ENCODE measurements around the gene AGAP1. TPM values are rescaled to one million over a fixed set of nuclear protein-coding genes. Genes with fewer than 3 reads are reported as not detected.

The AGAP1 gene
- 33.7 and 42.0 TPM in 2 replicates for total RNA-seq

DNA sequence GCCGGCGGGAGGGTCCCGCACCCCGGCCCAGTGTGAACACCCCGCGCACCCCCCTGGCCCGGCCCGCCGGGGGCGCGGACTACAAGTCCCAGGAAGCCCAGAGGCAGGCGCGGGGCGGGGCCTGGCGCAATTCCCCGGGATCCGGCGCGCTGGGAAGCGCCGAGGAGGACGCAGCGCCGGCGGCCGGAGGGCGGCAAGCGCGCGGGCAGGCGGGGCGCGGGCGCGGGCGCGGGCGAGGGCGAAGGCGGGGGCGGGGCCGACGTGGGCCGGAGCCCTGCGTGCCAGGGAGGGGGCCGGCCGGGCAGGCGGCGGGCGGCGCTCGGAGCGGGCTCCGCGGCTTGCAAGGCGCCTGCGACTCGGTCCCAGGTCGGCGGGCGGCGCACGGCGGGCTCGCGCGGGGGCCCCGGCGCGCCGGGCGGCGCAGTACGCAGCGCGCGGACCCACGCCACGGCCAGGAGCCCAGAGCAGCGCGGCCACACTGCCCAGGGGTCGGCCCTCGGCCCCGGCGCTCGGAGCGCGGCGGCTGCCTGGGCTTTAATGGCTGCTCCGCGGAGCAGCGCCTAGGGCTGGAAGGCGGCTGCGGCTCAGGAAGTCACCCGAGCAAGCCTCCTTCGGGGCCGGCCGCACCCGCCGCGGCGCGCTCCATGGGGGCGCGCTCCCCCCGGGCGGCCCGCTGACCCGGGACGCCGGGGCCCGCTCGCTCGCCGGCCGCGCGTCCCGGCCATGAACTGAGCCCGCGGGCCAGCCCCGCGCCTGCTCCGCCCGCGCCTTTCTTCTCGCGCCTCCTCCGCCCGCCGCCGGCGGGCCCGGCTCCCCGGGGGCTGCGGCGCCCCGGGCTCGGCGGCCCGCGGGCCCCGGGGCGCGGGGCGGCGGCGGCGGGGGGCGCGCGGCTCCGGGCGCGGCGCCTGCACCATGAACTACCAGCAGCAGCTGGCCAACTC lies at the start of gene AGAP1:
Gene AGAP1, plus strand, starts transcription at position 269 of the 941 bp plus-strand sequence.
- Histone ChIP-seq H3K36me3 (ENCODE audit: control insufficient read depth, insufficient read depth, low read length) (no peaks in the 10 kb centered on the region), H3K4me3 (ENCODE audit: low read depth, low read length) (peak within 1 kb of the TSS; percentile 72), H3K27me3 (ENCODE audit: control insufficient read depth, insufficient read depth, low read length) (no peaks in the 10 kb centered on the region)
- TF ChIP-seq, protein P1, sequence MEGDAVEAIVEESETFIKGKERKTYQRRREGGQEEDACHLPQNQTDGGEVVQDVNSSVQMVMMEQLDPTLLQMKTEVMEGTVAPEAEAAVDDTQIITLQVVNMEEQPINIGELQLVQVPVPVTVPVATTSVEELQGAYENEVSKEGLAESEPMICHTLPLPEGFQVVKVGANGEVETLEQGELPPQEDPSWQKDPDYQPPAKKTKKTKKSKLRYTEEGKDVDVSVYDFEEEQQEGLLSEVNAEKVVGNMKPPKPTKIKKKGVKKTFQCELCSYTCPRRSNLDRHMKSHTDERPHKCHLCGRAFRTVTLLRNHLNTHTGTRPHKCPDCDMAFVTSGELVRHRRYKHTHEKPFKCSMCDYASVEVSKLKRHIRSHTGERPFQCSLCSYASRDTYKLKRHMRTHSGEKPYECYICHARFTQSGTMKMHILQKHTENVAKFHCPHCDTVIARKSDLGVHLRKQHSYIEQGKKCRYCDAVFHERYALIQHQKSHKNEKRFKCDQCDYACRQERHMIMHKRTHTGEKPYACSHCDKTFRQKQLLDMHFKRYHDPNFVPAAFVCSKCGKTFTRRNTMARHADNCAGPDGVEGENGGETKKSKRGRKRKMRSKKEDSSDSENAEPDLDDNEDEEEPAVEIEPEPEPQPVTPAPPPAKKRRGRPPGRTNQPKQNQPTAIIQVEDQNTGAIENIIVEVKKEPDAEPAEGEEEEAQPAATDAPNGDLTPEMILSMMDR (IDR thresholded peaks at IDR 0.05; ENCODE audit: insufficient read depth, low read length, poor library complexity, severe bottlenecking): no peak
- no peak for DNase-seq (ENCODE audit: low read depth)

DNA sequence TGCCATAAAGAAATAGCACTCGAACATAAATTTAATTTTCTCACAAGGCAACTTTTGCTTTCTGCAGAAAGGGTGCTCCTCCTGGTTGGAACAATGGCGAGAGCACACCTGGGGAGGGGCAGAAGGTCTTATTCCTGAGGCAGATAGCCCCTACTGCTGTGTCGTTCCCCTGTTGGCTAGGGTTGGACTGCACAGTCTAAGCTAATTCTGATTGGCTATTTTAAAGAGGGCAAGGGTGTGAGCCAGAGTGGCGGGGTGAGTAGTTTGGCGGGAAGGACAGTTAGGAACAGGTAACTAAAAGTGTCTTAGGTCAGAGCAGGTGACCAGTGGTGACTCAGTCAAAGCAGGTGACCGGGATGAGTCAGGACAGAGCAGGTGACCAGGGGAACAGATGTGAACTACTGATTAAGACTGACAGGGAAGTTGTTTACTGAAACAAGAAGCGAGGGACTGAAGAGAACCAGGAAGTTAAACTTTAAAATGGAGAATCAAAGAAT lies 49.7 kb upstream of the AGAP1 start:
- DNase-seq (ENCODE audit: low read depth): no peak
- H3K4me3 ChIP-seq (ENCODE audit: low read depth, low read length): no peak overlapping the region
- no peaks in the 10 kb centered on the region for H3K36me3 ChIP-seq (ENCODE audit: control insufficient read depth, insufficient read depth, low read length)
- H3K27me3 ChIP-seq (ENCODE audit: control insufficient read depth, insufficient read depth, low read length): peaks cover 3% of the 10 kb centered on the region
- TF ChIP-seq, protein P1 (IDR thresholded peaks at IDR 0.05; ENCODE audit: insufficient read depth, low read length, poor library complexity, severe bottlenecking): no peak

DNA sequence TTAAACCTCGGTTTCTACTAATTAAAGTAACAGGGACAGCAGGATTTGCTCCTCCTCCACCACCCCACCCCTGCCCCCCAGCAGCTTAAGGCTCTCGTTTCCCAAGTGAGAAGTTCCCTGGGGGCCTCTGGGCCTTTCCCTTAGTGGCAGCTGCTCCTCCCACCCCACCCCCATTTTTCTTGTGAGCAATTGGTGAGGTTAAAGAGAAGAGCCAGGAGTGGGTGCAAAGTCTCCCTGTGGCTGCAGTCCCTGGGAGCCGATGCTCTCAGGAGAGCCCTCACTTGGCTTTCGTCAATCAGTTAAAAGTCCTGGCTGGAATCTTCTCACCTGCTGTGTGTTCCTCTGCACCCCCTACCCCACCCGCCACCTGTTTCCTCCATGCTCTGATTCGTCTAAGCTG lies 48.7 kb upstream of the AGAP1 start:
- TF ChIP-seq, protein P1 (IDR thresholded peaks at IDR 0.05; ENCODE audit: insufficient read depth, low read length, poor library complexity, severe bottlenecking): no peak
- no peak overlapping the region for H3K4me3 ChIP-seq (ENCODE audit: low read depth, low read length)
- H3K27me3 ChIP-seq (ENCODE audit: control insufficient read depth, insufficient read depth, low read length): no peaks in the 10 kb centered on the region
- H3K36me3 ChIP-seq (ENCODE audit: control insufficient read depth, insufficient read depth, low read length): no peaks in the 10 kb centered on the region
- no peak for DNase-seq (ENCODE audit: low read depth)

DNA sequence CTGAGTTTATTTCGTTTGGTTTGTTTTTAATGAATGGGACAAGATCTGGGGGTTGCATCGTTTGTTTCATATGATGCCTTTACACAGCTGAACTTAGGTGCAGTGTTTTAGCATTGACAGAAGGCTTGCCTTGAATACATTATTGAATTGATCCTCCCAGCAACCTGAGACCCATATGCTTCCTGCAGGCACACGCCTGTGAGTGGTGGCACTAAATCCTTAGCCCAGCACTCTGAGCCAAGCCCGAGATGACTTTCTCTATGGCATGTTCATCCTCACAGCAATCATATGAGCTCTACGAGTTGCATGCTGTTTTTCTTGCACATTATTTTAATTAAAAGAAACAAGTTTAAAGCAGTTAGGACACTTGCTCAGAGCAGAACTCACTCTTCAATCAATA lies 47.8 kb upstream of the AGAP1 start:
- DNase-seq (ENCODE audit: low read depth): no peak

DNA sequence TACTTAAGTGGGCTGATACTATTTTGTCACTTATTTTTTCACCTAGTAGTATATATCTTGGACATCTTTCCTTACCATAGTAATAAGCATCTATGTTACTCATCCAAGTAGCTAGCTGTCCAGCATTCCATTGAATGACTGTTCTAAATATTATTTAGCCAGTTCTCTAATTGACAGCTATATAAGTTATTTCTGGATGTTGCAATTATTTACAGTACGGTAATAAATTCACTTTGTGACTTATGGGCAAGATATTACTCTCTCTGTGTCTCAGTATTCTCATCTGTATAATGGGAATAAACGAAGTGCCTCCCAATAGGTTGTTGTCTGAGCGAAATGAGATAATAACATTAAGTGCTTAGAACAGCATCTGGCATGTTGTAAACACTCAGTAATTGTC lies 46.6 kb upstream of the AGAP1 start:
- no peak for DNase-seq (ENCODE audit: low read depth)
- Histone ChIP-seq H3K36me3 (ENCODE audit: control insufficient read depth, insufficient read depth, low read length) (no peaks in the 10 kb centered on the region), H3K27me3 (ENCODE audit: control insufficient read depth, insufficient read depth, low read length) (no peaks in the 10 kb centered on the region), H3K4me3 (ENCODE audit: low read depth, low read length) (no peak overlapping the region)
- TF ChIP-seq, protein P1 (IDR thresholded peaks at IDR 0.05; ENCODE audit: insufficient read depth, low read length, poor library complexity, severe bottlenecking): no peak

More for the DNA sequence above, 47.8 kb upstream of the AGAP1 start:
- H3K27me3 ChIP-seq (ENCODE audit: control insufficient read depth, insufficient read depth, low read length): no peaks in the 10 kb centered on the region
- TF ChIP-seq, protein P1 (IDR thresholded peaks at IDR 0.05; ENCODE audit: insufficient read depth, low read length, poor library complexity, severe bottlenecking): no peak
- no peak overlapping the region for H3K4me3 ChIP-seq (ENCODE audit: low read depth, low read length)
- H3K36me3 ChIP-seq (ENCODE audit: control insufficient read depth, insufficient read depth, low read length): no peaks in the 10 kb centered on the region
